HepG2 (cell line): Measurements from ENCODE around the gene JPH2. TPM values are rescaled to one million over a fixed set of nuclear protein-coding genes. Genes with fewer than 3 reads are reported as not detected.
"Not testable (repeated sequence)": the region's sequence is repeated elsewhere in the genome, so short reads cannot be mapped to it uniquely, and the experiment has no call there.

ENCODE experiments used
- ATAC-seq: fragments of 200-7000 bp; cut with Tn5 transposase; 3 replicates; pipeline ENCODE4 v1.9.1; 2020; ENCODE audit warnings: mild to moderate bottlenecking, moderate library complexity
- BruUV-seq: library from RNA; stranded (reverse); fragments of 400-500 nt; replicated peaks from 2 replicates; lab custom pipeline; 2021; lab: Mats Ljungman, UMichigan
- CTCF ChIA-PET: fragments of 300-600 bp; formaldehyde crosslinking; extraction: SDS; loops from one replicate; lab custom pipeline; 2021; ENCODE audit warnings: low total read pairs, inconsistent platforms, low intra/inter-chr PET ratio; lab: Yijun Ruan, JAX
- POLR2A ChIA-PET: fragments of 350-600 bp; sonication (Branson Sonifier 250); formaldehyde crosslinking; loops from one replicate; lab custom pipeline; 2020; ENCODE audit warnings: antibody characterized with exemption, inconsistent platforms; lab: Yijun Ruan, JAX
- DNase-seq: peaks from one replicate; pipeline ENCODE4 v3.0.0-alpha.2; 2015; ENCODE audit warnings: low spot score
- FAIRE-seq: peaks from 3 replicates; lab custom pipeline; 2011; peaks lifted over from hg19 to GRCh38; lab: Jason Lieb, UNC
- H2AFZ ChIP-seq: one replicate; pipeline ENCODE4 v1.6.1; 2011; ENCODE audit warnings: low read length, inconsistent platforms
- H3K27ac ChIP-seq: fragments of 300-600 bp; 3 replicates; pipeline ENCODE4 v1.8.0; 2011; ENCODE audit warnings: mixed run types, mild to moderate bottlenecking, mixed read lengths, low read length, inconsistent platforms; ENCODE audit not compliant: insufficient read depth; ENCODE audit errors: extremely low read length
- H3K27me3 ChIP-seq, 2 experiments: fragments of 200-600 bp in 1 of 2; 2 replicates in 1 of 2; 3 replicates in 1 of 2; pipeline versions ENCODE4 v1.6.0 to v1.8.0; 2011; ENCODE audit warnings: low read length in 2 of 2, mild to moderate bottlenecking in 2 of 2, moderate library complexity in 2 of 2, inconsistent platforms in 1 of 2; ENCODE audit not compliant: insufficient read depth in 2 of 2, control insufficient read depth in 1 of 2
- H3K36me3 ChIP-seq, 2 experiments: fragments of 200-600 bp in 1 of 2; replicated peaks in 1 of 2; 2 replicates in 1 of 2; 3 replicates in 1 of 2; pipeline versions ENCODE4 v1.5.1 to v1.8.0; 2011; ENCODE audit warnings: low read length in 2 of 2, inconsistent platforms in 1 of 2; ENCODE audit not compliant: insufficient read depth in 2 of 2, control insufficient read depth in 1 of 2
- H3K4me1 ChIP-seq: 2 replicates; pipeline ENCODE4 v1.5.1; 2012; ENCODE audit warnings: low read length, inconsistent platforms; ENCODE audit not compliant: insufficient read depth
- H3K4me2 ChIP-seq: 2 replicates; pipeline ENCODE4 v1.6.0; 2011; ENCODE audit warnings: low read depth, low read length, inconsistent platforms
- H3K4me3 ChIP-seq, 3 experiments: fragments of 200-600 bp in 1 of 3; sonication (generic), shearing (Covaris generic) in 1 of 3; replicated peaks in 1 of 3; 2 replicates each; pipeline ENCODE4 v1.5.1; 2011 to 2016; ENCODE audit warnings: low read length in 3 of 3, inconsistent platforms in 2 of 3, low read depth in 2 of 3, mild to moderate bottlenecking in 2 of 3, control low read depth in 1 of 3, mixed read lengths in 1 of 3; ENCODE audit not compliant: insufficient read depth in 1 of 3
- H3K79me2 ChIP-seq: one replicate; pipeline ENCODE4 v1.6.1; 2011; ENCODE audit warnings: low read length, inconsistent platforms; ENCODE audit not compliant: insufficient read depth
- H3K9ac ChIP-seq: 2 replicates; pipeline ENCODE4 v1.6.0; 2011; ENCODE audit warnings: mild to moderate bottlenecking, low read depth, low read length, inconsistent platforms; ENCODE audit not compliant: insufficient read depth
- H3K9me3 ChIP-seq: 2 replicates; pipeline ENCODE4 v1.5.1; 2012; ENCODE audit warnings: mild to moderate bottlenecking, low read length
- H4K20me1 ChIP-seq: 2 replicates; pipeline ENCODE4 v1.6.0; 2011; ENCODE audit warnings: inconsistent platforms, mild to moderate bottlenecking, low read length, moderate library complexity; ENCODE audit not compliant: insufficient read depth
- ATRX ChIP-seq: sonication (generic); formaldehyde crosslinking; IDR thresholded peaks from 2 replicates; pipeline ENCODE4 v1.4.0; 2020; ENCODE audit warnings: missing genetic modification reagents, borderline replicate concordance
- CEBPB ChIP-seq: IDR thresholded peaks from 2 replicates; pipeline ENCODE4 v1.6.1; 2011; ENCODE audit warnings: low read depth, low read length, improper control_type of control experiment, borderline replicate concordance
- HNF4A ChIP-seq: sonication (generic); formaldehyde crosslinking; IDR thresholded peaks from 2 replicates; pipeline ENCODE4 v1.4.0; 2020; ENCODE audit warnings: missing genetic modification reagents
- YY1 ChIP-seq: IDR thresholded peaks from 2 replicates; pipeline ENCODE4 v1.6.1; 2011; ENCODE audit warnings: low read length, low read depth, moderate library complexity, mild to moderate bottlenecking; ENCODE audit not compliant: insufficient read depth, insufficient replicate concordance
- ZNF629 ChIP-seq: sonication (generic); formaldehyde crosslinking; conservative IDR thresholded peaks from 2 replicates; pipeline ENCODE4 v1.5.0; 2020; ENCODE audit warnings: missing genetic modification reagents
- WGBS: methylation state at CpG from one replicate; pipeline ENCODE4 v1.1.6; 2017; ENCODE audit warnings: low lambda C conversion rate; 5-methylcytosine and 5-hydroxymethylcytosine counted together
- in situ Hi-C: cut with HindIII; loops from 2 replicates; pipeline ENCODE4 v1.10.0; 2017; ENCODE audit warnings: low pct_unique_long_range_greater_than_20kb; ENCODE audit not compliant: extremely low pct_ligation_motif_present
- intact Hi-C: fragments of 100-400 bp; cut with micrococcal nuclease; formaldehyde crosslinking; loops from one replicate; pipeline ENCODE4 v1.10.0; 2022; ENCODE audit not compliant: unreplicated experiment
- polyA plus RNA-seq, 8 experiments: library from polyadenylated mRNA; depleted of rRNA in 3 of 8; stranded (reverse) in 7 of 8; unstranded in 1 of 8; fragments of >200 nt; fragmentation: Illumina TruSeq in 4 of 8; extraction: Trizol in 4 of 8; gene quantifications; 2 replicates each; pipeline versions ENCODE4 v1.2.1 to v1.2.3, GENCODE V29; 2011 to 2016; ENCODE audit warnings: low read depth in 4 of 8, missing spikeins in 1 of 8, mixed read lengths in 1 of 8; ENCODE audit not compliant: insufficient read depth in 1 of 8
- total RNA-seq, 5 experiments: library from RNA; depleted of rRNA; stranded (reverse); fragments of >200 nt; fragmentation: Illumina TruSeq; extraction: Trizol; gene quantifications; 2 replicates each; pipeline ENCODE4 v1.2.3, GENCODE V29; 2016; ENCODE audit warnings: low read depth in 1 of 5
- TF ChIP-seq, protein P1 (sequence below): sonication (generic); formaldehyde crosslinking; IDR thresholded peaks from 2 replicates; pipeline ENCODE4 v1.4.0; 2020; ENCODE audit warnings: missing genetic modification reagents, mild to moderate bottlenecking, borderline replicate concordance

JPH2 gene
- total and polyA plus RNA-seq, 2 of the 13 experiments (the other 11 are each of a cell fraction or from before 2014, with no cell fraction given): 0.42 TPM; not detected in 1

DNA sequence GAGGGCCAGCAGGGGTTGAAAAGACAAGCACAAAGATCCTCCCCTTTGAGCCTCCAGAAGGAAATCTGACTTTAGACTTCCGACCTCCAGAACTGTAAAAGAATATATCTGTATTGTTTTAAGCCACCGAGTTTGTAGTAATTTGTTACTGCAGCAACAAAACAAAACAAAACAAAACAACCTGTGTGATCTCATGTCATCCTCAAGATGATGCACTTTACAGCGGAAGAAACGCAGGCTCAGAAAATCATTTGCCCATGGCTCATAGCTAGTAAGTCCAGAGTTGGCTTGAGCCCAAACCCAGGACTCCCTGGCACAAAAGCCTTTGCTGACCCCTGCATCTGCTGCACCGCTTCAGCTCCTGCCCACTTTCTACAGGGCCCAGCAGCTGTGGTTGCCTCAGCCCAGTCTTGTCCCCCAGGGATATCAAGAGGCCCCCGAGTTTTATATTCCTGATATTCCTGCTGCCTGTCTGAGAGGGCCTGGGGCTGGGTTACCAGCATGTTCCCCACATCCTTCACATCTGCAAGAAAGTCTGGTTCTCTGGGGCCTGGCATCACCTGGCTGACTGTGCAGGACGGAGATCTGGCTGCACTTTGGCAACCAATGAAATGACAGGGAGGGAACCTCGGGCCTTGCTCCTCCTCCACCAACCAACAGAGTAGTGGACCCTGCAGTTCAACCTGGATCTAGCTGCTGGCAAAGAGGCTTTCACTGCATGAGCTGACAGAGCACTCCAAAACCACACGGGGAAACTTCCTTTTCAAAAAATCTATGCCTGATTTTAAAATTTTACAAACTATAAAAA lies 56.9 kb downstream of the JPH2 start (continued):
- TF ChIP-seq ATRX (no peak), YY1 (no peak)

- H3K9me3 ChIP-seq, in situ Hi-C loops, H4K20me1 ChIP-seq, H3K4me1 ChIP-seq, H3K4me3 ChIP-seq, H3K4me2 ChIP-seq, intact Hi-C loops, H3K9ac ChIP-seq, BruUV-seq, H3K79me2 ChIP-seq, FAIRE-seq, H2AFZ ChIP-seq, DNase-seq, H3K36me3 ChIP-seq, H3K27ac ChIP-seq, CTCF ChIA-PET: not testable (repeated sequence)
- POLR2A ChIA-PET: interaction anchor here (1.3 kb wide), 1 partner anchor 538 kb away, joined by 3 read pairs; the partner anchor contains the start of gene IFT52
- TF ChIP-seq ZNF629 (CRISPR knock-in tag) (peak; percentile 34; the same call in 1 of the 2 replicates), HNF4A (CRISPR knock-in tag) (0 out of 2 replicates have a peak, but pooled peaks have one; percentile 18), CEBPB (peak; percentile 23; the same call in 1 of the 2 replicates)
- TF ChIP-seq, protein P1, sequence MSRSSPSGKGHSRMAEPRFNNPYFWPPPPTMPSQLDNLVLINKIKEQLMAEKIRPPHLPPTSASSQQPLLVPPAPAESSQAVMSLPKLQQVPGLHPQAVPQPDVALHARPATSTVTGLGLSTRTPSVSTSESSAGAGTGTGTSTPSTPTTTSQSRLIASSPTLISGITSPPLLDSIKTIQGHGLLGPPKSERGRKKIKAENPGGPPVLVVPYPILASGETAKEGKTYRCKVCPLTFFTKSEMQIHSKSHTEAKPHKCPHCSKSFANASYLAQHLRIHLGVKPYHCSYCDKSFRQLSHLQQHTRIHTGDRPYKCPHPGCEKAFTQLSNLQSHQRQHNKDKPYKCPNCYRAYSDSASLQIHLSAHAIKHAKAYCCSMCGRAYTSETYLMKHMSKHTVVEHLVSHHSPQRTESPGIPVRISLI (CRISPR knock-in tag): peak; percentile 48; the same call in 1 of the 2 replicates
- WGBS: 17% methylated on average over 7 of the region's 7 CpGs
- ATAC-seq: peak; percentile 15; the same call in 2 of the 3 replicates
- peaks cover under 1 to 23% of the 10 kb centered on the region in 2 experiments; a peak in 3 of 5 replicates for H3K27me3 ChIP-seq
These were observed 57.7 kb downstream of the JPH2 start for GRCh38 chr20:44129300-44129699.
